ENCODE results near the gene BRCA1.

The BRCA1 gene

GRCh38 chr17:43027091-43028032, 97.8 kb downstream of the BRCA1 start:
- H3K36me3 ChIP-seq (ENCODE audit: control insufficient read depth, insufficient read depth, low read length) = peaks cover 16% of the 10 kb centered on the region
- no peaks in the 10 kb centered on the region for H3K27me3 ChIP-seq (ENCODE audit: control insufficient read depth, insufficient read depth, low read length)
- H3K4me3 ChIP-seq (ENCODE audit: low read depth, low read length) = peak overlapping the region; percentile 28
- H3K4me1 ChIP-seq (ENCODE audit: control insufficient read depth, insufficient read depth, low read length) = peaks cover 18% of the 10 kb centered on the region
- no peaks in the 10 kb centered on the region for H3K9me3 ChIP-seq (ENCODE audit: control insufficient read depth, insufficient read depth, low read length)
- no peak overlapping the region for H3K9ac ChIP-seq (ENCODE audit: low read depth, low read length)

GRCh38 chr17:43026595-43026994, 98.6 kb downstream of the BRCA1 start:
- Histone ChIP-seq H3K36me3 (ENCODE audit: control insufficient read depth, insufficient read depth, low read length) (peaks cover 16% of the 10 kb centered on the region), H3K9ac (ENCODE audit: low read depth, low read length) (no peak overlapping the region), H3K9me3 (ENCODE audit: control insufficient read depth, insufficient read depth, low read length) (no peaks in the 10 kb centered on the region), H3K27me3 (ENCODE audit: control insufficient read depth, insufficient read depth, low read length) (no peaks in the 10 kb centered on the region), H3K4me3 (ENCODE audit: low read depth, low read length) (peak overlapping the region; percentile 26), H3K4me1 (ENCODE audit: control insufficient read depth, insufficient read depth, low read length) (peaks cover 16% of the 10 kb centered on the region)

GRCh38 chr17:43025766-43026537, 99.2 kb downstream of the BRCA1 start:
- no peak overlapping the region for H3K9ac ChIP-seq (ENCODE audit: low read depth, low read length)
- H3K4me3 ChIP-seq (ENCODE audit: low read depth, low read length) = peak overlapping the region; percentile 69
- H3K9me3 ChIP-seq (ENCODE audit: control insufficient read depth, insufficient read depth, low read length) = no peaks in the 10 kb centered on the region
- H3K27me3 ChIP-seq (ENCODE audit: control insufficient read depth, insufficient read depth, low read length) = no peaks in the 10 kb centered on the region
- H3K36me3 ChIP-seq (ENCODE audit: control insufficient read depth, insufficient read depth, low read length) = peaks cover 16% of the 10 kb centered on the region
- peaks cover 12% of the 10 kb centered on the region for H3K4me1 ChIP-seq (ENCODE audit: control insufficient read depth, insufficient read depth, low read length)

GRCh38 chr17:43025290-43025657, 99.9 kb downstream of the BRCA1 start:
- Histone ChIP-seq H3K4me3 (ENCODE audit: low read depth, low read length) (peak overlapping the region; percentile 69), H3K9ac (ENCODE audit: low read depth, low read length) (peak overlapping the region; percentile 1), H3K36me3 (ENCODE audit: control insufficient read depth, insufficient read depth, low read length) (peaks cover 19% of the 10 kb centered on the region), H3K4me1 (ENCODE audit: control insufficient read depth, insufficient read depth, low read length) (peaks cover 13% of the 10 kb centered on the region), H3K9me3 (ENCODE audit: control insufficient read depth, insufficient read depth, low read length) (no peaks in the 10 kb centered on the region), H3K27me3 (ENCODE audit: control insufficient read depth, insufficient read depth, low read length) (no peaks in the 10 kb centered on the region)

GRCh38 chr17:43024407-43025289, 100.5 kb downstream of the BRCA1 start, which contains the start of gene RND2:
Gene RND2 (plus strand): TSS chr17:43025231. CDS start chr17:43025348, 117 bp downstream.
- H3K9me3 ChIP-seq (ENCODE audit: control insufficient read depth, insufficient read depth, low read length) = no peaks in the 10 kb centered on the region
- peaks cover 19% of the 10 kb centered on the region for H3K4me1 ChIP-seq (ENCODE audit: control insufficient read depth, insufficient read depth, low read length)
- no peaks in the 10 kb centered on the region for H3K27me3 ChIP-seq (ENCODE audit: control insufficient read depth, insufficient read depth, low read length)
- H3K4me3 ChIP-seq (ENCODE audit: low read depth, low read length) = peak within 1 kb of the TSS; percentile 92
- H3K9ac ChIP-seq (ENCODE audit: low read depth, low read length) = peak within 1 kb of the TSS; percentile 73
- H3K36me3 ChIP-seq (ENCODE audit: control insufficient read depth, insufficient read depth, low read length) = peaks cover 23% of the 10 kb centered on the region

- Histone ChIP-seq H3K4me1 (ENCODE audit: control insufficient read depth, insufficient read depth, low read length) (peaks cover 9% of the 10 kb centered on the region), H3K36me3 (ENCODE audit: control insufficient read depth, insufficient read depth, low read length) (peaks cover 17% of the 10 kb centered on the region), H3K27me3 (ENCODE audit: control insufficient read depth, insufficient read depth, low read length) (no peaks in the 10 kb centered on the region), H3K9me3 (ENCODE audit: control insufficient read depth, insufficient read depth, low read length) (no peaks in the 10 kb centered on the region), H3K4me3 (ENCODE audit: low read depth, low read length) (peak within 1 kb of the TSS; percentile 96), H3K9ac (ENCODE audit: low read depth, low read length) (peak within 1 kb of the TSS; percentile 90)
Measured at GRCh38 chr17:43021741-43022512, 103.2 kb downstream of the BRCA1 start, which contains the start of gene VAT1. Gene VAT1 (minus strand): TSS chr17:43022385. CDS start chr17:43022322, 63 bp downstream.

GRCh38 chr17:43020789-43021740, 104.1 kb downstream of the BRCA1 start:
- no peaks in the 10 kb centered on the region for H3K9me3 ChIP-seq (ENCODE audit: control insufficient read depth, insufficient read depth, low read length)
- H3K9ac ChIP-seq (ENCODE audit: low read depth, low read length) = peak overlapping the region; percentile 90
- peaks cover 22% of the 10 kb centered on the region for H3K36me3 ChIP-seq (ENCODE audit: control insufficient read depth, insufficient read depth, low read length)
- H3K27me3 ChIP-seq (ENCODE audit: control insufficient read depth, insufficient read depth, low read length) = no peaks in the 10 kb centered on the region
- H3K4me1 ChIP-seq (ENCODE audit: control insufficient read depth, insufficient read depth, low read length) = peaks cover 8% of the 10 kb centered on the region
- peak overlapping the region; percentile 96 for H3K4me3 ChIP-seq (ENCODE audit: low read depth, low read length)

GRCh38 chr17:43020030-43020621, 105.0 kb downstream of the BRCA1 start:
- no peaks in the 10 kb centered on the region for H3K9me3 ChIP-seq (ENCODE audit: control insufficient read depth, insufficient read depth, low read length)
- H3K4me1 ChIP-seq (ENCODE audit: control insufficient read depth, insufficient read depth, low read length) = peaks cover 8% of the 10 kb centered on the region
- H3K9ac ChIP-seq (ENCODE audit: low read depth, low read length) = peak overlapping the region; percentile 70
- H3K36me3 ChIP-seq (ENCODE audit: control insufficient read depth, insufficient read depth, low read length) = peaks cover 31% of the 10 kb centered on the region
- H3K27me3 ChIP-seq (ENCODE audit: control insufficient read depth, insufficient read depth, low read length) = no peaks in the 10 kb centered on the region
- peak overlapping the region; percentile 96 for H3K4me3 ChIP-seq (ENCODE audit: low read depth, low read length)

- H3K36me3 ChIP-seq (ENCODE audit: control insufficient read depth, insufficient read depth, low read length) = peaks cover 31% of the 10 kb centered on the region
- peak overlapping the region; percentile 96 for H3K4me3 ChIP-seq (ENCODE audit: low read depth, low read length)
- peaks cover 8% of the 10 kb centered on the region for H3K4me1 ChIP-seq (ENCODE audit: control insufficient read depth, insufficient read depth, low read length)
- H3K9ac ChIP-seq (ENCODE audit: low read depth, low read length) = peak overlapping the region; percentile 50
- no peaks in the 10 kb centered on the region for H3K9me3 ChIP-seq (ENCODE audit: control insufficient read depth, insufficient read depth, low read length)
- no peaks in the 10 kb centered on the region for H3K27me3 ChIP-seq (ENCODE audit: control insufficient read depth, insufficient read depth, low read length)
Measured at GRCh38 chr17:43019418-43019817, 105.7 kb downstream of the BRCA1 start.
